Uterus (tissue), 4 donors: ENCODE results near the gene TANC1. TPM values are rescaled to one million over a fixed set of nuclear protein-coding genes. Genes with fewer than 3 reads are reported as not detected.

Experiments used
- DNase-seq, 2 donors: peaks; one replicate each; pipeline ENCODE4 v3.0.0-alpha.2; 2019 to 2020
- H3K27ac ChIP-seq, 2 donors: fragments of 200-600 bp; sonication (generic); 1 replicate in 1 of 2; 2 replicates in 1 of 2; pipeline ENCODE4 v1.5.1; 2016 to 2018
- H3K27me3 ChIP-seq, 2 donors: fragments of 200-600 bp; sonication (generic); one replicate each; pipeline ENCODE4 v1.5.1; 2018 to 2019; ENCODE audit warnings: control low read depth in 1 of 2
- H3K36me3 ChIP-seq, 2 donors: fragments of 200-600 bp; sonication (generic); one replicate each; pipeline ENCODE4 v1.5.1; 2019; ENCODE audit warnings: control low read depth in 1 of 2
- H3K4me1 ChIP-seq, 2 donors: fragments of 200-600 bp; sonication (generic); one replicate each; pipeline ENCODE4 v1.5.1; 2018 to 2019; ENCODE audit warnings: control low read depth in 1 of 2
- H3K4me3 ChIP-seq, 2 donors: fragments of 200-600 bp; sonication (generic); 1 replicate in 1 of 2; 2 replicates in 1 of 2; pipeline ENCODE4 v1.5.1; 2018 to 2019; ENCODE audit warnings: mild to moderate bottlenecking in 1 of 2
- H3K9me3 ChIP-seq, 2 donors: fragments of 200-600 bp; sonication (generic); one replicate each; pipeline ENCODE4 v1.5.1; 2019; ENCODE audit warnings: control low read depth in 1 of 2
- POLR2A ChIP-seq, 2 donors: fragments of 450-650 bp; IDR thresholded peaks; one replicate each; pipeline ENCODE4 v1.6.1; 2016; ENCODE audit warnings: antibody characterized with exemption in 2 of 2, mild to moderate bottlenecking in 1 of 2, moderate library complexity in 1 of 2
- intact Hi-C: fragments of 100-400 bp; cut with DNase I; formaldehyde crosslinking; loops from one replicate; pipeline ENCODE4 v1.15.1; 2023; ENCODE audit warnings: low total_unique reads
- microRNA-seq: library from miRNA; unstranded; fragments of <30 nt; microRNA quantifications from one replicate; pipeline ENCODE4, GENCODE V29; 2016; ENCODE audit warnings: borderline microRNAs expressed, borderline replicate concordance
- small RNA-seq: library from RNA; depleted of rRNA; stranded (forward); fragments of <200 nt; gene quantifications from one replicate; pipeline ENCODE3, GENCODE V24; 2016
- total RNA-seq, 4 donors: library from RNA; depleted of rRNA in 3 of 4; stranded (reverse); fragments of >200 nt in 3 of 4; gene quantifications; one replicate each; pipeline versions ENCODE4 v1.1.0 to v1.2.4, GENCODE V29; 2014 to 2023
- TF ChIP-seq, protein P1 (sequence below), 4 experiments: fragments of 200-600 bp in 2 of 4; fragments of 450-650 bp in 2 of 4; sonication (generic) in 2 of 4; IDR thresholded peaks; one replicate each; pipeline ENCODE4 v1.5.1; 2016 to 2019; ENCODE audit warnings: antibody characterized with exemption in 4 of 4, mild to moderate bottlenecking in 2 of 4, moderate library complexity in 1 of 4
- donor health status: DM: yes; HTN: yes; CAD: no.

TANC1 gene
- total RNA-seq, 4 donors from 2014 or later = 34.7 to 92.7 (median 67.4) TPM

DNA sequence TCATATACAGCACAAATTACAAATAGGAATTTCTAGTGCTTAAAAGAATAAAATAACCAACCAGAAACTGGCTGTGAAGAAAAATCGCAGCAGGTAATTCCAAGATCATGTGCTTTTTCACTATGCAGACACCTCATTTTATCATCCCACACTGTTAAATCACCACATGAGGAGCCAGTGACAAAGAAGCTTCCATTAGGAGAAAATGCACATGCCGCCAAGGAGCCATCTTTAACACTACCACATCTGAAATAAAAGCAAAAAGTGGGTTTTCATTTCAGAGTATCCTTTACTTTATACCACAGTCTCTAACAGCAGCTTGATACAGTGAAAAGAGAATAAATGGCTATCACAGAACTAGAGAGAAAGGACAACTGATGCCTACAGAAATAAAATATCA is 311.3 kb downstream of the TANC1 start:
- Histone ChIP-seq H3K4me3 (no peak overlapping the region), H3K4me1 (no peaks in the 10 kb centered on the region), H3K27ac (no peak overlapping the region), H3K9me3 (no peaks in the 10 kb centered on the region), H3K36me3 (no peaks in the 10 kb centered on the region), H3K27me3 (no peaks in the 10 kb centered on the region)
- intact Hi-C loops = no loop called here
- DNase-seq = no peak
- no peak for TF ChIP-seq POLR2A (IDR thresholded peaks at IDR 0.05)
- TF ChIP-seq, protein P1, sequence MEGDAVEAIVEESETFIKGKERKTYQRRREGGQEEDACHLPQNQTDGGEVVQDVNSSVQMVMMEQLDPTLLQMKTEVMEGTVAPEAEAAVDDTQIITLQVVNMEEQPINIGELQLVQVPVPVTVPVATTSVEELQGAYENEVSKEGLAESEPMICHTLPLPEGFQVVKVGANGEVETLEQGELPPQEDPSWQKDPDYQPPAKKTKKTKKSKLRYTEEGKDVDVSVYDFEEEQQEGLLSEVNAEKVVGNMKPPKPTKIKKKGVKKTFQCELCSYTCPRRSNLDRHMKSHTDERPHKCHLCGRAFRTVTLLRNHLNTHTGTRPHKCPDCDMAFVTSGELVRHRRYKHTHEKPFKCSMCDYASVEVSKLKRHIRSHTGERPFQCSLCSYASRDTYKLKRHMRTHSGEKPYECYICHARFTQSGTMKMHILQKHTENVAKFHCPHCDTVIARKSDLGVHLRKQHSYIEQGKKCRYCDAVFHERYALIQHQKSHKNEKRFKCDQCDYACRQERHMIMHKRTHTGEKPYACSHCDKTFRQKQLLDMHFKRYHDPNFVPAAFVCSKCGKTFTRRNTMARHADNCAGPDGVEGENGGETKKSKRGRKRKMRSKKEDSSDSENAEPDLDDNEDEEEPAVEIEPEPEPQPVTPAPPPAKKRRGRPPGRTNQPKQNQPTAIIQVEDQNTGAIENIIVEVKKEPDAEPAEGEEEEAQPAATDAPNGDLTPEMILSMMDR (IDR thresholded peaks at IDR 0.05) = no peak

DNA sequence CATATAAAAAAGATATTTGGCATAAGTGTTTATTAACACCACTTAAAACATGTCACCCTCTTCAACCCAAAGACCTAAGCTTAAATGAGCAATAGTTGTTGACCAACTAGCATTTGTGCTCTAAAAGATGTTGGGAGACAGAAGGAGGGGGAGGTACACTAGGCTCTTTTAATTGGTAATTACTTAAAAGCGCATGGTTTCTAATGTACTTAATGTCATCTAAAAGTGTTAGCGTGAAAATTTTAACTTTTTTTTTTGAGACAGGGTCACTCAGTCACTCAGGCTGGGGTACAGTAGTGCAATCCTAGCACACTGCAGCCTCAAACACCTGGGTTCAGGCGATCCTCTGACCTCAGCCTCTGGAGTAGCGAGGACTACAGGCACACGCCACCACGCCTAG is 312.6 kb downstream of the TANC1 start:
- H3K27ac ChIP-seq = no peak overlapping the region
- no peaks in the 10 kb centered on the region for H3K36me3 ChIP-seq
- no peaks in the 10 kb centered on the region for H3K4me1 ChIP-seq
- no peak for DNase-seq
- H3K9me3 ChIP-seq = no peaks in the 10 kb centered on the region
- intact Hi-C loops = no loop called here
- TF ChIP-seq, protein P1 (IDR thresholded peaks at IDR 0.05) = no peak
- no peak for TF ChIP-seq POLR2A (IDR thresholded peaks at IDR 0.05)
- H3K4me3 ChIP-seq = no peak overlapping the region
- H3K27me3 ChIP-seq = no peaks in the 10 kb centered on the region

Small RNA genes within 50 kb of the gene (microRNA-seq; reads per million reads assigned to microRNA genes)
- not detected for gene MIR6888

Small RNA genes within 50 kb of the gene (small RNA-seq; reads per million reads assigned to genes)
- gene MIR6888 (not detected), gene RNU2-21P (not detected), gene RNU6-580P (not detected)

Other genes starting within 250 kb of the TANC1 start
- gene DAPL1, start 173.3 kb upstream of the TANC1 start, total RNA-seq = not detected